GM12801 (cell line): Measurements from ENCODE around the gene NSG1.

Experiments
- TF ChIP-seq, protein P1 (sequence below): IDR thresholded peaks from one replicate; pipeline ENCODE4 v1.5.1; 2011; ENCODE audit warnings: control low read depth; ENCODE audit not compliant: insufficient read length; ENCODE audit errors: extremely low read depth

Gene NSG1, protein sequence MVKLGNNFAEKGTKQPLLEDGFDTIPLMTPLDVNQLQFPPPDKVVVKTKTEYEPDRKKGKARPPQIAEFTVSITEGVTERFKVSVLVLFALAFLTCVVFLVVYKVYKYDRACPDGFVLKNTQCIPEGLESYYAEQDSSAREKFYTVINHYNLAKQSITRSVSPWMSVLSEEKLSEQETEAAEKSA

DNA sequence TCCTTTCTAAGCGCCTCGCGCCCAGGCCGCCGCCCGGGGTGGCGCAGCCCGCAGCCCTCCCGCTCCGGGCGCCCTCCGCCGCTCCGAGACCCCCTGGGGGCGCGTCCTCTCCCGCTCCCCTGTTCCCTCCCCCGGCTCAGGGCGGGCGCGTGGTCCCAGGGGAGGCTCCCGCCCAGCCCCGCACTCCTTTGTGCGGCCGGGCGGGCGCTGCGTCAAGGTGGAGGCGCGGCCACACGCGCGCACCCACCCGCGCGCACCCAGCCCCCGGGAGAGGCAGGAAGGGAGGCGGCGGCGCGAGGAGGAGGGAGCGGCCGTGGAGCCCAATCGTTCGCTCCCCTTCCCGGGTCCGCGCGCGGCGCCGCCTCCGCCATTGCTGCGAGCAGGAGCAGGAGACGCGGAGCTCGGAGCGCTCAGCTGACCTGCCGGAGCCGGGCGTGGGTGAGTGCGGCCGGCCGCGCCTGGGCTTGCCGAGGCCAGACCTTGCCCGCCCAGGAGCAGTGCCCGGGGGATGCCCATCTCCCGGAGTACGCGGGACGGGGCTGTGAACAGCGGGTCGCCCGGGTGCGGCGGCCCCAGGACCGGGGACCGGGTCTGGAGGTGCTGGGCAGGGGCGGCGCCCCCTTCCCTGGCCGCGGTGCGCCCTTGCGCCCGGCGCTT, at the start of gene NSG1:
Gene NSG1, plus strand, starts transcription at position 367 of the 657 bp plus-strand sequence. CDS start 528 bp downstream, outside the sequence.
- TF ChIP-seq, protein P1, sequence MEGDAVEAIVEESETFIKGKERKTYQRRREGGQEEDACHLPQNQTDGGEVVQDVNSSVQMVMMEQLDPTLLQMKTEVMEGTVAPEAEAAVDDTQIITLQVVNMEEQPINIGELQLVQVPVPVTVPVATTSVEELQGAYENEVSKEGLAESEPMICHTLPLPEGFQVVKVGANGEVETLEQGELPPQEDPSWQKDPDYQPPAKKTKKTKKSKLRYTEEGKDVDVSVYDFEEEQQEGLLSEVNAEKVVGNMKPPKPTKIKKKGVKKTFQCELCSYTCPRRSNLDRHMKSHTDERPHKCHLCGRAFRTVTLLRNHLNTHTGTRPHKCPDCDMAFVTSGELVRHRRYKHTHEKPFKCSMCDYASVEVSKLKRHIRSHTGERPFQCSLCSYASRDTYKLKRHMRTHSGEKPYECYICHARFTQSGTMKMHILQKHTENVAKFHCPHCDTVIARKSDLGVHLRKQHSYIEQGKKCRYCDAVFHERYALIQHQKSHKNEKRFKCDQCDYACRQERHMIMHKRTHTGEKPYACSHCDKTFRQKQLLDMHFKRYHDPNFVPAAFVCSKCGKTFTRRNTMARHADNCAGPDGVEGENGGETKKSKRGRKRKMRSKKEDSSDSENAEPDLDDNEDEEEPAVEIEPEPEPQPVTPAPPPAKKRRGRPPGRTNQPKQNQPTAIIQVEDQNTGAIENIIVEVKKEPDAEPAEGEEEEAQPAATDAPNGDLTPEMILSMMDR, result no peak

DNA sequence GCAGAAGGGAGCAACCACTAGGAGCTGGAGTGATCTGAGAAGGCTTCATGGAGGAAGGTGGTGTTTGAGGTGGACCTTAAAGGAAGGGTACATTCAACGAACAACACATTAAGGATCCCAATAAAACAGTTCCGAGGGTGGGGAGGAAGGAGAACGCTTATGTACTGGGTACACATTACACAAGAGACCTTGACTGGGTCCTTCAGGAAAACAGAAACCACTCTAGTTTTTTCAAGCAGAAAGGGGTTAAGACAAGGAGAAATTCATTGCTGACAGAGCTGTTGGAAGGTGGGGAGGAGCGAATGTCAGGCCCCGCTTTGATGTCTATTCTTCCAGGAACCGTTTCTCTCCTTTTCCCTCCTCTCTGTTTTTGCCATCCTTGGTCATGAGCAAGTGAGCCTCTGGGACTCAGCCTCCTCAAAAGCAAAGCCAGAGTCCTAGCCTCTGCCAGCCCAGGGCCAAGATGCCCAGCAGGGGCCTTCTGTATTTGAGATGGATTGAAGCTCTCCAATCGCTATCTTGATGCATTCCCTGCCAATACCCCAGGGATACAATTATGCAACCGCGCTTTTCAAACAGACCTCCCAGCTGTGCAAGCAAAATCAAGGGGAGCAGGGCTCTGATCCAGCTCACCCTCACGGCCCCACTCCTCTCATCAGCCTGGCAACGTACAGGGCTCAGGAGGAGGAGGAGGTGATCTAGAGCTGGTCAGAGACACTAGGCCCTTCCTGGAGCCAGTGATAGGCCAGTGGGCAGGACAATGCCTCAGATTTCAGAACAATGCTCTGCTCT, 48.5 kb upstream of the NSG1 start:
- TF ChIP-seq, protein P1, result no peak

DNA sequence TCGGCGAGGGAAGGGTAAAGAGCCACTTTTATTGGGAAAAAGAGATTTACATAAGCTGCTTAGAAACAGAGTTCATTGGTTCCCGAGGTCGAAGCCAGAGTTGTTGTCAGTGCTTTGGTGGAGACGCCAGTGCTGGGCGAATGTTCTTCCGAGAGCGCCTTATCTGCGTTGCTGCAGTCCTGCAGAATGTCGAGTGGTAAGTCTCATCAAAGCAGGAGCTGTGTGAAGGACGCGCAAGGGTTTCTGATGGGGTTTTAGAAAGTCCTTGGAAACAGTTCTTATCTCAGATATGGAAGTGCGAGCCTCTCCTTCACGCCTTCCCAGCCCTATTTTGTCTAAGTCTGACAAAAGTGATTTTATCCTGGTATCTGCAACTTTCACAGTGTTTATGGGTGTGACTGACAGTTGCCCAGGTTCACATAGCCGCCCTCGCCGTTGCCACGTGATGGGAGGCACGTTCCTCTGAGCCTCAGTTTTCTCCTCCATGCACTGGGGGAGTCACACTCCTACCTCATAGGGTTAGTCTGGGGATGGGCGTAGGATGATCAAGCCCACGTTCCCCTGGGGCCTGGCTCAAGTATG, 47.3 kb upstream of the NSG1 start:
- TF ChIP-seq, protein P1, result no peak

DNA sequence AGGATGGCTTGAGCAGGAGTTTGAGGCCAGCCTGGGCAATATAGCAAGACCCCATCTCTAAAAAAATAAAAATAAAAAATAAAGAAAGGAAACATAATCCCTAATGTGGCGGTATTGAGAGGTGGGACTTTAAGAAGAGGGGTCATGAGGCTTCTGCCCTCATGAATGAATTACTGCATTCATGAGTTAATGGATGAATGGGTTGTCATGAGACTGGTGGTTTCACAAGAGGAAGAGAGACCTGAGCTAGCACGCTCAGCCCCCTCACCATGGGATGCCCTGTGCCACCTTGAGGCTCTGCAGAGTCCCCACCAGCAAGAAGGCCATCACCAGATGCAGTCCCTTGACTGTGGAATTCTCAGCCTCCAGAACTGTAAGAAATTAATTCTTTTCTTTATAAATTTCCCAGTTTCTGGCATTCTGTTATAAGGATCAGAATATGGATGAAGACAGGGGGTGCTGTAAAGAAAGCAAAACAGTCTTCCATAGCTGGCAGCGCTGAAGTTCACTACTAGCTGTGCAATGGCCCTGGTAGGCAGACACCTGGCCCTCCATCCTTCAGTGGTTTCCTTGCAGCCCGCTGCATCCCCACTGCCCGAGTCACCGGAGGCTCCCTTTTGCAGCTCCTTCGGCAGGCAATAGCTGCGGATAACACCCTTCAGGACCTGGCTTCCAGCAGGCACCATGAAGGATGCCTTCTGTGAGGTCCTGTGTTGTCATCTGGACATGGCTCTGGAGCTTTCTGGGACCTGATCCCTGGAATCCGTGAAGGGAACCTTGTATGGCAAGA, 44.8 kb upstream of the NSG1 start:
- TF ChIP-seq, protein P1, result no peak

DNA sequence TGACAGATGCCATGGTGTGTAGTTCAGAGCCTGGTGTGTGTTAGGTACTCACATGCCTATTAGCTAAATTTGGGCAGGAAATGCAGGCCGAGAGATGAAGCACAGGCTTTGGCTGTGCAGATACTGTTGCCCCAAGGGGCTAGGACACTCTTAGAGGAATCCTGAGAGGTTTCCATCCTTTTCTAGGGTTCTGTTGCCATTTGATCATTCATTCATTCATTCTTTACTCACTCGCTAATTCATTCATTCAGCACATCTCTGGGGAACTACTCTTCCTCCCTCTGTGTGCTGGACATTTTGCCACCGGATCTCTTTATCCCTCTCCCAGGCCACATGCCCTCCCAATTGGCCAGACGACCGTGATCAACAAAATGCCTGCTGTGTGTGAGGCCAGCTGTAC, 43.9 kb upstream of the NSG1 start:
- TF ChIP-seq, protein P1, result no peak

DNA sequence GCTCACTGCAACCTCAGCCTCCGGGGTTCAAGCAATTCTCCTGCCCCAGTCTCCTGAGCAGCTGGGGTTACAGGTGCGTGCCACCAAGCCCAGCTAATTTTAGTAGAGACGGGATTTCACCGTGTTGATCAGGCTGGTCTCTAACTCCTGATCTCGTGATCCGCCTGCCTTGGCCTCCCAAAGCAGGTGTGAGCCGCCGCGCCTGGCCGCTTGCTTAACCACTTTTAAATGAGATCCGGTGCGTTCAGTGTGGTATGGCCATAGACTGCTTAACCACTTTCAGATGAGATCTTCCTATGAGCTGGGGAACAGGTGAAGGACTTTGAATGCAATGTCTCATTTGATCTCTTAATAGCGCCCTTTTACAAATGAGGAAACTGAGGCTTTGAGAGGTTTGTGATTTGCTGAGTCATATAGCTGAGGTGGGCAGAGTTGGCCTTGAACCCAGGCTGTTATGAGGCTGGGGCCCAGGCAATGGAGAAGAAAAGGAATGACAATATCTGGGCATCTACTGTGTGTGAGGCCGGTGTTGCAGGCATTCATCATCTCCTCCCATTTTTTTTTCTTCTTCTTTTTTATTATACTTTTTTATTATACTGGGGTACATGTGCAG, 41.9 kb upstream of the NSG1 start:
- TF ChIP-seq, protein P1, result no peak
